ENCODE data around the gene DSTN.

DNA sequence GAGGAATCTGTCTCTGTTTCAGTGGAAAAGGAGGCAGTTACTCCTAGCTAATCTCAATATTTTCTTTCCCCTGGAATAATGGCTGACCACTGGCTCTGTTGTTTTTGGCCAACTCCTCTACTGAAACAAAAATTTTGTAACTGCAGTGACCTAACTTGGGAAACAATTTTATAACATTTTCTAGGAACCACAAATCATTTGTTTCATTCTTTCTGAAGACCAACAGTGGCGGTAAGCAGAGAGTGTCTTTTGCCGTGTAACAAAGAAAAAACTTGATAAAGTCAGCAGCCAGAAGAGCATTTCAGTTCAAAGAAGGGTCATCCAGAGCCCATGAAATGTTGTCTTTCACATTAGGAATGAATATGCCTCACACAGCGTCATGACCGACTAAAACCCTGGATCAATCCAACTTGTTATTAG is 26.9 kb upstream of the DSTN start:
- TF ChIP-seq POLR2AphosphoS5 (IDR thresholded peaks at IDR 0.05; ENCODE audit: insufficient read depth, low read depth, low read length) (no peak), CTCF (IDR thresholded peaks at IDR 0.05; ENCODE audit: extremely low read depth in 1 of 2, insufficient read depth in 1 of 2, low read depth in 1 of 2, low read length in 2 of 2) (no peak)

All from endothelial cell of umbilical vein (primary cell).